HEK293T (cell line): ENCODE measurements around the gene BOLA2B.
"Not testable (repeated sequence)": the region's sequence is repeated elsewhere in the genome, so short reads cannot be mapped to it uniquely, and the experiment has no call there.

Source experiments
- CTCF ChIA-PET: fragments of 350-600 bp; formaldehyde crosslinking; extraction: SDS; loops from one replicate; lab custom pipeline; 2021; ENCODE audit warnings: antibody characterized with exemption, inconsistent platforms; lab: Yijun Ruan, JAX
- POLR2A ChIA-PET: fragments of 350-600 bp; formaldehyde crosslinking; extraction: SDS; loops from one replicate; lab custom pipeline; 2020; ENCODE audit warnings: antibody characterized with exemption, inconsistent platforms; lab: Yijun Ruan, JAX
- DNase-seq: peaks from one replicate; pipeline ENCODE4 v3.0.0; 2012; ENCODE audit warnings: mixed read lengths; ENCODE audit errors: extremely low spot score
- ARNT ChIP-seq: fragments of 450-650 bp; IDR thresholded peaks from 2 replicates; pipeline ENCODE4 v1.6.1; 2017; ENCODE audit warnings: mild to moderate bottlenecking
- BHLHE40 ChIP-seq: fragments of 450-650 bp; IDR thresholded peaks from 2 replicates; pipeline ENCODE4 v1.6.1; 2016; ENCODE audit warnings: mild to moderate bottlenecking, moderate library complexity, borderline replicate concordance
- CTBP1 ChIP-seq: fragments of 450-650 bp; IDR thresholded peaks from 2 replicates; pipeline ENCODE4 v1.6.1; 2016; ENCODE audit warnings: borderline replicate concordance
- ELF4 ChIP-seq: fragments of 450-650 bp; IDR thresholded peaks from 2 replicates; pipeline ENCODE4 v1.6.1; 2017; ENCODE audit warnings: antibody characterized with exemption
- FOXA1 ChIP-seq: fragments of 450-650 bp; IDR thresholded peaks from 2 replicates; pipeline ENCODE4 v1.6.1; 2016; ENCODE audit warnings: mild to moderate bottlenecking
- FOXK2 ChIP-seq: fragments of 450-650 bp; IDR thresholded peaks from 2 replicates; pipeline ENCODE4 v1.6.1; 2016; ENCODE audit warnings: mild to moderate bottlenecking
- FOXM1 ChIP-seq: fragments of 450-650 bp; IDR thresholded peaks from 2 replicates; pipeline ENCODE4 v1.6.1; 2017; ENCODE audit warnings: mild to moderate bottlenecking, borderline replicate concordance
- HDGF ChIP-seq: fragments of 450-650 bp; IDR thresholded peaks from 2 replicates; pipeline ENCODE4 v1.6.1; 2017; ENCODE audit warnings: antibody characterized with exemption, borderline replicate concordance
- L3MBTL2 ChIP-seq: fragments of 450-650 bp; conservative IDR thresholded peaks from 2 replicates; pipeline ENCODE4 v1.6.1; 2016; ENCODE audit warnings: mild to moderate bottlenecking
- LEF1 ChIP-seq: fragments of 450-650 bp; IDR thresholded peaks from 2 replicates; pipeline ENCODE4 v1.6.1; 2017; ENCODE audit warnings: mild to moderate bottlenecking, borderline replicate concordance
- NFRKB ChIP-seq: fragments of 450-650 bp; IDR thresholded peaks from 2 replicates; pipeline ENCODE4 v1.6.1; 2016; ENCODE audit warnings: mild to moderate bottlenecking, moderate library complexity
- PKNOX1 ChIP-seq: fragments of 450-650 bp; IDR thresholded peaks from 2 replicates; pipeline ENCODE4 v1.6.1; 2016
- SP1 ChIP-seq: fragments of 450-650 bp; IDR thresholded peaks from 2 replicates; pipeline ENCODE4 v1.6.1; 2017
- SUZ12 ChIP-seq: fragments of 450-650 bp; IDR thresholded peaks from 2 replicates; pipeline ENCODE4 v1.6.1; 2016; ENCODE audit warnings: mild to moderate bottlenecking
- TARDBP ChIP-seq: fragments of 450-650 bp; IDR thresholded peaks from 2 replicates; pipeline ENCODE4 v1.6.1; 2016
- ZNF384 ChIP-seq: fragments of 450-650 bp; IDR thresholded peaks from 2 replicates; pipeline ENCODE4 v1.6.1; 2016

Gene BOLA2B

DNA sequence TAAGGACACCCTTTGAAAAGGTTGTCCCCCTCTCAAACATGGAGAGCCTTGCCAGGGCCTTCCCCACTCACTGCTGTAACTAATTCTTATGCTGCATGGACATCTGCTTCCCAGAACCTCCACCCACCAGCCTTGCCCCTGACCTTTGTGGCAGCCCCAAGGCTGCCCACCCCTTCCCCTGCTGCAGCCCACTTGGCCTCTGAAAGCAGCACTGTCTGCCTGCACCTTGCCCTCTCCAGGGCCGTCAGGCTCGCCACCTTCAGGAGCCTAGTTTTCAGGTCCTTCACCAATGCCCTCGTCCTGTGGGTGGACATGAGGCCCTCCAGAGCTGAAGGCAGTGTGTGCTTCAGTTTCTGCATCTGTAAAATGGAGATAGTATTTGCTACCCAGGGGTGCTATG lies 12.7 kb downstream of the BOLA2B start:
- CTCF ChIA-PET = interaction anchor here (1.0 kb wide), 1 partner anchor 69 kb away, joined by 7 read pairs; no protein-coding TSS in a partner anchor
- TF ChIP-seq FOXK2 (no peak), HDGF (no peak), BHLHE40 (no peak), FOXM1 (no peak), SP1 (no peak), FOXA1 (no peak), ELF4 (no peak), ARNT (no peak), PKNOX1 (no peak), CTBP1 (no peak), ZNF384 (no peak), TARDBP (no peak), L3MBTL2 (no peak), LEF1 (no peak)
- POLR2A ChIA-PET = no interaction called here
- DNase-seq = no peak

- TF ChIP-seq L3MBTL2 (no peak), TARDBP (no peak), ARNT (no peak), ELF4 (no peak), SP1 (no peak), BHLHE40 (no peak), FOXM1 (no peak), FOXA1 (no peak), LEF1 (no peak), SUZ12 (no peak), PKNOX1 (no peak), FOXK2 (no peak), CTBP1 (no peak), NFRKB (no peak), ZNF384 (no peak)
- CTCF ChIA-PET = interaction anchor here (1.0 kb wide), 1 partner anchor 68 kb away, joined by 7 read pairs; no protein-coding TSS in a partner anchor
Measured at GRCh38 chr16:30179931-30180330, 13.5 kb downstream of the BOLA2B start.

DNA sequence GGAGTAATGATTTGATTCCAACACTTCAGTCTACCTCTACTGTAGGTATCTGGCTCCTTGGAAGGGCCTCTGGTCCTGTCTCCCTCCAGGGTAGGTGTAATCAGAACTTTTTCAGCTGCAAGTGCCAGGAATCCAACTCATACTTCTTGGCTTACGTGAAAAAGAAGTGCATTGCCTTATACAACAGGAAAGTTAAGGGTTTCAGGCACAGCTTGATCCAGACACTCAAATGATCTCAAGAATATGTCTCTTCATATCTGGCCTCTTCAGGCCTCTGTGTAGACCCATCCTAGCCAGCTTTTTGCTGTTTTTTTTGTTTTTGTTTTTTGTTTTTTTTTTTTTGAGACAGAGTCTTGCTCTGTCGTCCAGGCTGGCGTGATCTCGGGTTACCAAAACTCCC lies 14.3 kb downstream of the BOLA2B start:
- no peak for TF ChIP-seq L3MBTL2
- TF ChIP-seq ELF4 = no peak
- ChIA-PET CTCF (no interaction called here), POLR2A (interaction anchor here (0.8 kb wide), 1 partner anchor 451 kb away, joined by 3 read pairs; no protein-coding TSS in a partner anchor)

More at GRCh38 chr16:30179931-30180330, 13.5 kb downstream of the BOLA2B start:
- POLR2A ChIA-PET = no interaction called here
- no peak for DNase-seq

DNA sequence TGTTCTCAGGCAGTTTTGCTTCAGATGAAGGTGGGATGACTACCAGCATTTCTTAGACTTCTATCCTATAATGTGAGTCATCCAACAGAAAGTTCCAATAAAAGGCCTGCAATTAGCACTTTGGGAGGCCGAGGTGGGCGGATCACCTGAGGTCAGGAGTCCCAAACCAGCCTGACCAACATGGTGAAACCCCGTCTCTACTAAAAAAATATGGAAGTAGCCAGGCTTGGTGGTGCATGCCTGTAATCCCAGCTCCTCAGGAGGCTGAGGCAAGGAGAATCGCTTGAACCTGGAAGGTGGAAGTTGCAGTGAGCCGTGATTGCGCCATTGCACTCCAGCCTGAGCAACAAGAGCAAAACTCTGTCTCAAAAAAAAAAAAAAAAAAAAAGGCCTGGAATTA lies 16.6 kb downstream of the BOLA2B start:
- DNase-seq, CTCF ChIA-PET, POLR2A ChIA-PET: not testable (repeated sequence)

More for the DNA sequence above, 14.3 kb downstream of the BOLA2B start:
- DNase-seq = no peak

GRCh38 chr16:30173054-30173453 lies 20.4 kb downstream of the BOLA2B start:
- POLR2A ChIA-PET = no interaction called here
- CTCF ChIA-PET = no interaction called here
- no peak for DNase-seq
- TF ChIP-seq L3MBTL2 (no peak), FOXM1 (no peak), FOXA1 (no peak), HDGF (no peak), SUZ12 (no peak)

GRCh38 chr16:30170145-30170544 lies 23.3 kb downstream of the BOLA2B start:
- DNase-seq, POLR2A ChIA-PET, CTCF ChIA-PET: not testable (repeated sequence)

DNA sequence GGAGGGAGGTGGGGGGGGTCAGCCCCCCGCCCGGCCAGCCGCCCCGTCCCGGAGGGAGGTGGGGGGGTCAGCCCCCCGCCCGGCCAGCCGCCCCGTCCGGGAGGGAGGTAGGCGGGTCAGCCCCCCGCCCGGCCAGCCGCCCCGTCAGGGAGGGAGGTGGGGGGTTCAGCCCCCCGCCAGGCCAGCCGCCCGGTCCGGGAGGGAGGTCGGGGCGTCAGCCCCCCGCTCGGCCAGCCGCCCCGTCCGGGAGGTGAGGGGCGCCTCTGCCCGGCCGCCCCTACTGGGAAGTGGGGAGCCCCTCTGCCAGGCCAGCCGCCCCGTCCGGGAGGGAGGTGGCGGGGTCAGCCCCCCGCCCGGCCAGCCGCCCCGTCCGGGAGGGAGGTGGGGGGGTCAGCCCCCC lies 24.1 kb downstream of the BOLA2B start:
- DNase-seq, CTCF ChIA-PET, POLR2A ChIA-PET: not testable (repeated sequence)

DNA sequence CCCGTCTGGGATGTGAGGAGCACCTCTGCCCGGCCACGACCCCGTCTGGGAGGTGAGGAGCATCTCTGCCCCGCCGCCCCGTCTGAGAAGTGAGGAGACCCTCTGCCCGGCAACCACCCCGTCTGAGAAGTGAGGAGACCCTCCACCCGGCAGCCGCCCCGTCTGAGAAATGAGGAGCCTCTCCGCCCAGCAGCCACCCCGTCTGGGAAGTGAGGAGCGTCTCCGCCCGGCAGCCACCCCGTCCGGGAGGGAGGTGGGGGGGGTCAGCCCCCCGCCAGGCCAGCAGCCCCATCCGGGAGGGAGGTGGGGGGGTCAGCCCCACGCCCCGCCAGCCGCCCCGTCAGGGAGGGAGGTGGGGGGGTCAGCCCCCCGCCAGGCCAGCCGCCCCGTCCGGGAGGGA lies 24.7 kb downstream of the BOLA2B start:
- DNase-seq, POLR2A ChIA-PET, CTCF ChIA-PET: not testable (repeated sequence)
